HepG2 (cell line): ENCODE results near the gene RNF40. TPM values are rescaled to one million over a fixed set of nuclear protein-coding genes. Genes with fewer than 3 reads are reported as not detected.

Experiments
- CHD4 ChIP-seq: fragments of 200-600 bp; sonication (generic); IDR thresholded peaks from 2 replicates; pipeline ENCODE4 v1.7.0; 2017; ENCODE audit warnings: mild to moderate bottlenecking, low read length, borderline replicate concordance
- ELF3 ChIP-seq: IDR thresholded peaks from 2 replicates; pipeline ENCODE4 v1.6.1; 2016; ENCODE audit warnings: missing genetic modification reagents, missing compliant biosample characterization
- ETS1 ChIP-seq: sonication (generic); formaldehyde crosslinking; IDR thresholded peaks from 2 replicates; pipeline ENCODE4 v1.4.0; 2020; ENCODE audit warnings: missing genetic modification reagents
- FOSL2 ChIP-seq: sonication (generic); formaldehyde crosslinking; IDR thresholded peaks from 2 replicates; pipeline ENCODE4 v1.4.0; 2020; ENCODE audit warnings: missing genetic modification reagents
- KDM6A ChIP-seq: IDR thresholded peaks from 2 replicates; pipeline ENCODE4 v1.6.1; 2016; ENCODE audit warnings: low read depth
- TEF ChIP-seq: sonication (generic); formaldehyde crosslinking; IDR thresholded peaks from 2 replicates; pipeline ENCODE4 v1.5.0; 2020; ENCODE audit warnings: missing genetic modification reagents
- THAP7 ChIP-seq: sonication (generic); formaldehyde crosslinking; IDR thresholded peaks from 2 replicates; pipeline ENCODE4 v1.8.1; 2023; ENCODE audit warnings: mild to moderate bottlenecking, missing genetic modification reagents
- ZBED4 ChIP-seq: sonication (generic); formaldehyde crosslinking; IDR thresholded peaks from 2 replicates; pipeline ENCODE4 v1.4.0; 2020; ENCODE audit warnings: missing genetic modification reagents, borderline replicate concordance
- ZNF18 ChIP-seq: sonication (generic); formaldehyde crosslinking; IDR thresholded peaks from 2 replicates; pipeline ENCODE4 v1.8.0; 2022; ENCODE audit warnings: mild to moderate bottlenecking, missing genetic modification reagents; ENCODE audit not compliant: insufficient replicate concordance
- ZNF331 ChIP-seq: sonication (generic); formaldehyde crosslinking; IDR thresholded peaks from 2 replicates; pipeline ENCODE4 v1.4.0; 2020; ENCODE audit warnings: missing genetic modification reagents
- ZNF407 ChIP-seq: sonication (generic); formaldehyde crosslinking; IDR thresholded peaks from one replicate; pipeline ENCODE4 v1.5.1; 2020; ENCODE audit warnings: mild to moderate bottlenecking, missing genetic modification reagents; ENCODE audit errors: not compliant biosample characterization
- ZNF740 ChIP-seq: sonication (generic); formaldehyde crosslinking; IDR thresholded peaks from 2 replicates; pipeline ENCODE4 v1.4.0; 2020; ENCODE audit warnings: missing genetic modification reagents
- polyA plus RNA-seq, 8 experiments: library from polyadenylated mRNA; depleted of rRNA in 3 of 8; stranded (reverse) in 7 of 8; unstranded in 1 of 8; fragments of >200 nt; fragmentation: Illumina TruSeq in 4 of 8; extraction: Trizol in 4 of 8; gene quantifications; 2 replicates each; pipeline versions ENCODE4 v1.2.1 to v1.2.3, GENCODE V29; 2011 to 2016; ENCODE audit warnings: low read depth in 4 of 8, missing spikeins in 1 of 8, mixed read lengths in 1 of 8; ENCODE audit not compliant: insufficient read depth in 1 of 8
- total RNA-seq, 5 experiments: library from RNA; depleted of rRNA; stranded (reverse); fragments of >200 nt; fragmentation: Illumina TruSeq; extraction: Trizol; gene quantifications; 2 replicates each; pipeline ENCODE4 v1.2.3, GENCODE V29; 2016; ENCODE audit warnings: low read depth in 1 of 5

RNF40 gene
- total and polyA plus RNA-seq, 2 of the 13 experiments (the other 11 are each of a cell fraction or from before 2014, with no cell fraction given): 84.0 to 85.6 TPM

- no peak for TF ChIP-seq ZBED4 (CRISPR knock-in tag)
- TF ChIP-seq TEF: no peak
- no peak; the same call in 1 of the 2 replicates for TF ChIP-seq ETS1 (CRISPR knock-in tag)
- TF ChIP-seq ZNF331 (CRISPR knock-in tag): no peak
- TF ChIP-seq CHD4: peak; percentile 62; the same call in 1 of the 2 replicates
- no peak for TF ChIP-seq FOSL2 (CRISPR knock-in tag)
- TF ChIP-seq KDM6A (CRISPR knock-in tag): no peak
- TF ChIP-seq ELF3 (CRISPR knock-in tag): no peak
- TF ChIP-seq ZNF18 (CRISPR knock-in tag): no peak
- no peak for TF ChIP-seq ZNF740 (CRISPR knock-in tag)
- TF ChIP-seq THAP7 (CRISPR knock-in tag): no peak
- TF ChIP-seq ZNF407 (CRISPR knock-in tag): peak; percentile 21
Measured at GRCh38 chr16:30813821-30814189, 51.7 kb downstream of the RNF40 start (continued).
